NB4 (cell line): ENCODE data around the gene F11R.

ENCODE experiments used
- POLR2A ChIP-seq: IDR thresholded peaks from 2 replicates; pipeline ENCODE4 v1.6.1; 2011; ENCODE audit warnings: mild to moderate bottlenecking; ENCODE audit not compliant: insufficient read length; ENCODE audit errors: extremely low read depth
- TF ChIP-seq, protein P1 (sequence below): IDR thresholded peaks from one replicate; pipeline ENCODE4 v1.5.1; 2012; ENCODE audit warnings: low read depth, low read length
- TF ChIP-seq, protein P2 (sequence below): IDR thresholded peaks from 2 replicates; pipeline ENCODE4 v1.6.1; 2011; ENCODE audit warnings: low read depth, low read length

- TF ChIP-seq, protein P1, sequence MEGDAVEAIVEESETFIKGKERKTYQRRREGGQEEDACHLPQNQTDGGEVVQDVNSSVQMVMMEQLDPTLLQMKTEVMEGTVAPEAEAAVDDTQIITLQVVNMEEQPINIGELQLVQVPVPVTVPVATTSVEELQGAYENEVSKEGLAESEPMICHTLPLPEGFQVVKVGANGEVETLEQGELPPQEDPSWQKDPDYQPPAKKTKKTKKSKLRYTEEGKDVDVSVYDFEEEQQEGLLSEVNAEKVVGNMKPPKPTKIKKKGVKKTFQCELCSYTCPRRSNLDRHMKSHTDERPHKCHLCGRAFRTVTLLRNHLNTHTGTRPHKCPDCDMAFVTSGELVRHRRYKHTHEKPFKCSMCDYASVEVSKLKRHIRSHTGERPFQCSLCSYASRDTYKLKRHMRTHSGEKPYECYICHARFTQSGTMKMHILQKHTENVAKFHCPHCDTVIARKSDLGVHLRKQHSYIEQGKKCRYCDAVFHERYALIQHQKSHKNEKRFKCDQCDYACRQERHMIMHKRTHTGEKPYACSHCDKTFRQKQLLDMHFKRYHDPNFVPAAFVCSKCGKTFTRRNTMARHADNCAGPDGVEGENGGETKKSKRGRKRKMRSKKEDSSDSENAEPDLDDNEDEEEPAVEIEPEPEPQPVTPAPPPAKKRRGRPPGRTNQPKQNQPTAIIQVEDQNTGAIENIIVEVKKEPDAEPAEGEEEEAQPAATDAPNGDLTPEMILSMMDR, result no peak
- no peak for TF ChIP-seq POLR2A
- TF ChIP-seq, protein P2, sequence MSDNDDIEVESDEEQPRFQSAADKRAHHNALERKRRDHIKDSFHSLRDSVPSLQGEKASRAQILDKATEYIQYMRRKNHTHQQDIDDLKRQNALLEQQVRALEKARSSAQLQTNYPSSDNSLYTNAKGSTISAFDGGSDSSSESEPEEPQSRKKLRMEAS, result no peak
Observed at GRCh38 chr1:160973491-160973890, 47.5 kb downstream of the F11R start.
